ENCODE data around the gene ADCY6. TPM values are rescaled to one million over a fixed set of nuclear protein-coding genes. Genes with fewer than 3 reads are reported as not detected.

Gene ADCY6
- 15.5 and 19.7 TPM in 2 replicates for total RNA-seq (2012; rRNA removed)

- Histone ChIP-seq H3K27me3 (ENCODE audit: control insufficient read depth, insufficient read depth, low read length) (no peaks in the 10 kb centered on the region), H3K4me2 (ENCODE audit: low read length) (peak within 1 kb of the TSS; percentile 95), H3K9me3 (replicated peaks; ENCODE audit: low read length) (no peaks in the 10 kb centered on the region), H3K4me1 (ENCODE audit: control insufficient read depth, insufficient read depth, low read length) (peaks cover 13% of the 10 kb centered on the region), H3K4me3 (ENCODE audit: low read length) (peak within 1 kb of the TSS; percentile 99), H3K9ac (ENCODE audit: low read depth, low read length) (peak within 1 kb of the TSS; percentile 89), H3K36me3 (ENCODE audit: insufficient read depth, low read length) (no peaks in the 10 kb centered on the region)
Measured at GRCh38 chr12:48788854-48789775, at the start of gene ADCY6. Gene ADCY6, minus strand, starts transcription at chr12:48789089. Its CDS starts 5,655 bp downstream, at chr12:48783434.

GRCh38 chr12:48838048-48838447 lies 49.2 kb upstream of the ADCY6 start:
- peaks cover 55% of the 10 kb centered on the region for H3K36me3 ChIP-seq (ENCODE audit: insufficient read depth, low read length)
- H3K27me3 ChIP-seq (ENCODE audit: control insufficient read depth, insufficient read depth, low read length), result no peaks in the 10 kb centered on the region
- no peaks in the 10 kb centered on the region for H3K9me3 ChIP-seq (replicated peaks; ENCODE audit: low read length)
- H3K9ac ChIP-seq (ENCODE audit: low read depth, low read length), result no peak overlapping the region
- H3K4me3 ChIP-seq (ENCODE audit: low read length), result no peak overlapping the region
- H3K4me2 ChIP-seq (ENCODE audit: low read length), result no peak overlapping the region
- no peaks in the 10 kb centered on the region for H3K4me1 ChIP-seq (ENCODE audit: control insufficient read depth, insufficient read depth, low read length)

GRCh38 chr12:48832321-48833060 lies 43.6 kb upstream of the ADCY6 start:
- Histone ChIP-seq H3K4me2 (ENCODE audit: low read length) (no peak overlapping the region), H3K4me3 (ENCODE audit: low read length) (no peak overlapping the region), H3K4me1 (ENCODE audit: control insufficient read depth, insufficient read depth, low read length) (no peaks in the 10 kb centered on the region), H3K9me3 (replicated peaks; ENCODE audit: low read length) (no peaks in the 10 kb centered on the region), H3K27me3 (ENCODE audit: control insufficient read depth, insufficient read depth, low read length) (no peaks in the 10 kb centered on the region), H3K36me3 (ENCODE audit: insufficient read depth, low read length) (peaks cover 86% of the 10 kb centered on the region), H3K9ac (ENCODE audit: low read depth, low read length) (no peak overlapping the region)

GRCh38 chr12:48831257-48831656 lies 42.4 kb upstream of the ADCY6 start:
- peaks cover 84% of the 10 kb centered on the region for H3K36me3 ChIP-seq (ENCODE audit: insufficient read depth, low read length)

GRCh38 chr12:48828841-48829575 lies 40.1 kb upstream of the ADCY6 start:
- no peaks in the 10 kb centered on the region for H3K4me1 ChIP-seq (ENCODE audit: control insufficient read depth, insufficient read depth, low read length)
- H3K9me3 ChIP-seq (replicated peaks; ENCODE audit: low read length), result no peaks in the 10 kb centered on the region
- peaks cover 92% of the 10 kb centered on the region for H3K36me3 ChIP-seq (ENCODE audit: insufficient read depth, low read length)
- H3K27me3 ChIP-seq (ENCODE audit: control insufficient read depth, insufficient read depth, low read length), result no peaks in the 10 kb centered on the region
- no peak overlapping the region for H3K4me3 ChIP-seq (ENCODE audit: low read length)
- no peak overlapping the region for H3K4me2 ChIP-seq (ENCODE audit: low read length)
- no peak overlapping the region for H3K9ac ChIP-seq (ENCODE audit: low read depth, low read length)

More at GRCh38 chr12:48831257-48831656, 42.4 kb upstream of the ADCY6 start:
- no peak overlapping the region for H3K4me3 ChIP-seq (ENCODE audit: low read length)
- H3K9me3 ChIP-seq (replicated peaks; ENCODE audit: low read length), result no peaks in the 10 kb centered on the region
- H3K4me2 ChIP-seq (ENCODE audit: low read length), result no peak overlapping the region
- no peak overlapping the region for H3K9ac ChIP-seq (ENCODE audit: low read depth, low read length)
- H3K4me1 ChIP-seq (ENCODE audit: control insufficient read depth, insufficient read depth, low read length), result no peaks in the 10 kb centered on the region
- H3K27me3 ChIP-seq (ENCODE audit: control insufficient read depth, insufficient read depth, low read length), result no peaks in the 10 kb centered on the region

GRCh38 chr12:48828293-48828692 lies 39.4 kb upstream of the ADCY6 start:
- Histone ChIP-seq H3K27me3 (ENCODE audit: control insufficient read depth, insufficient read depth, low read length) (no peaks in the 10 kb centered on the region), H3K4me2 (ENCODE audit: low read length) (no peak overlapping the region), H3K4me3 (ENCODE audit: low read length) (no peak overlapping the region), H3K9me3 (replicated peaks; ENCODE audit: low read length) (no peaks in the 10 kb centered on the region), H3K4me1 (ENCODE audit: control insufficient read depth, insufficient read depth, low read length) (no peaks in the 10 kb centered on the region), H3K36me3 (ENCODE audit: insufficient read depth, low read length) (peaks cover 88% of the 10 kb centered on the region), H3K9ac (ENCODE audit: low read depth, low read length) (no peak overlapping the region)

GRCh38 chr12:48827513-48828096 lies 38.7 kb upstream of the ADCY6 start:
- Histone ChIP-seq H3K9me3 (replicated peaks; ENCODE audit: low read length) (no peaks in the 10 kb centered on the region), H3K4me1 (ENCODE audit: control insufficient read depth, insufficient read depth, low read length) (no peaks in the 10 kb centered on the region), H3K4me2 (ENCODE audit: low read length) (no peak overlapping the region), H3K9ac (ENCODE audit: low read depth, low read length) (no peak overlapping the region), H3K36me3 (ENCODE audit: insufficient read depth, low read length) (peaks cover 81% of the 10 kb centered on the region), H3K4me3 (ENCODE audit: low read length) (no peak overlapping the region), H3K27me3 (ENCODE audit: control insufficient read depth, insufficient read depth, low read length) (no peaks in the 10 kb centered on the region)

- Histone ChIP-seq H3K36me3 (ENCODE audit: insufficient read depth, low read length) (peaks cover 76% of the 10 kb centered on the region), H3K9me3 (replicated peaks; ENCODE audit: low read length) (no peaks in the 10 kb centered on the region), H3K9ac (ENCODE audit: low read depth, low read length) (no peak overlapping the region), H3K4me2 (ENCODE audit: low read length) (no peak overlapping the region), H3K4me1 (ENCODE audit: control insufficient read depth, insufficient read depth, low read length) (no peaks in the 10 kb centered on the region), H3K27me3 (ENCODE audit: control insufficient read depth, insufficient read depth, low read length) (no peaks in the 10 kb centered on the region), H3K4me3 (ENCODE audit: low read length) (no peak overlapping the region)
Measured at GRCh38 chr12:48827026-48827425, 38.1 kb upstream of the ADCY6 start.

GRCh38 chr12:48826209-48826855 lies 37.4 kb upstream of the ADCY6 start:
- Histone ChIP-seq H3K4me1 (ENCODE audit: control insufficient read depth, insufficient read depth, low read length) (no peaks in the 10 kb centered on the region), H3K4me3 (ENCODE audit: low read length) (no peak overlapping the region), H3K4me2 (ENCODE audit: low read length) (no peak overlapping the region), H3K9ac (ENCODE audit: low read depth, low read length) (no peak overlapping the region), H3K36me3 (ENCODE audit: insufficient read depth, low read length) (peaks cover 69% of the 10 kb centered on the region), H3K9me3 (replicated peaks; ENCODE audit: low read length) (no peaks in the 10 kb centered on the region), H3K27me3 (ENCODE audit: control insufficient read depth, insufficient read depth, low read length) (no peaks in the 10 kb centered on the region)

GRCh38 chr12:48824905-48825304 lies 36.0 kb upstream of the ADCY6 start:
- no peak overlapping the region for H3K9ac ChIP-seq (ENCODE audit: low read depth, low read length)

More at GRCh38 chr12:48824905-48825304, 36.0 kb upstream of the ADCY6 start:
- Histone ChIP-seq H3K4me1 (ENCODE audit: control insufficient read depth, insufficient read depth, low read length) (no peaks in the 10 kb centered on the region), H3K4me3 (ENCODE audit: low read length) (no peak overlapping the region), H3K27me3 (ENCODE audit: control insufficient read depth, insufficient read depth, low read length) (no peaks in the 10 kb centered on the region), H3K36me3 (ENCODE audit: insufficient read depth, low read length) (peaks cover 60% of the 10 kb centered on the region), H3K9me3 (replicated peaks; ENCODE audit: low read length) (no peaks in the 10 kb centered on the region), H3K4me2 (ENCODE audit: low read length) (no peak overlapping the region)
